Coronary artery (tissue), 2 donors: ENCODE data around the gene SLC16A12.

Experiments used
- DNase-seq: peaks from one replicate; pipeline ENCODE4 v3.0.0-alpha.2; 2017; ENCODE audit warnings: low spot score
- H3K27ac ChIP-seq, 2 donors: fragments of 200-600 bp; sonication (generic); one replicate each; pipeline ENCODE4 v1.5.1; 2016 to 2019
- H3K4me3 ChIP-seq: fragments of 200-600 bp; sonication (generic); 2 replicates; pipeline ENCODE4 v1.5.1; 2016; ENCODE audit warnings: mild to moderate bottlenecking, moderate library complexity
- CTCF ChIP-seq: fragments of 200-600 bp; sonication (generic); IDR thresholded peaks from one replicate; pipeline ENCODE4 v1.5.1; 2019; ENCODE audit warnings: antibody characterized with exemption

The SLC16A12 gene

DNA sequence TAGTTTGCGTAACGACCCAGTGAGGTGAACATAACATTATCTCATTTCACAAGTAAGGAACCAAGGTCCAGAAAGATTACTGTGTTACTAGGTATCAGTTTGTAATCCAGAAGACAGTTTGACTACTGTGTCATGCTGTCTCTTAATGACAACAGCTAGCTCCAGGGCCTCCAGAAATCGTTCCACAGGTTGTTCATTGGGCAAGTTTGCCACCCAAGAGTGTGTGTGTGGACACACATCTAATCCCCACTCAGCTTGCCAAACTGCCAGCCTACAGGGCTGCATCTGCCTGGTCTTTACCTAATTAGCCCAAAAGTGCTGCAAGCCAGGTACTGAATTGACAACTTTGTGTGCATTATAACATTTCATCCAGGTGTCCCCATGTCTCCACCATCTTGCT is 27.9 kb upstream of the SLC16A12 start:
- Histone ChIP-seq H3K4me3 (no peak overlapping the region), H3K27ac (no peak overlapping the region)
- no peak for TF ChIP-seq CTCF
- no peak for DNase-seq

- Histone ChIP-seq H3K27ac (no peak overlapping the region), H3K4me3 (no peak overlapping the region)
- no peak for DNase-seq
- TF ChIP-seq CTCF, result no peak
These were observed 21.2 kb upstream of the SLC16A12 start for GRCh38 chr10:89556600-89556999.

DNA sequence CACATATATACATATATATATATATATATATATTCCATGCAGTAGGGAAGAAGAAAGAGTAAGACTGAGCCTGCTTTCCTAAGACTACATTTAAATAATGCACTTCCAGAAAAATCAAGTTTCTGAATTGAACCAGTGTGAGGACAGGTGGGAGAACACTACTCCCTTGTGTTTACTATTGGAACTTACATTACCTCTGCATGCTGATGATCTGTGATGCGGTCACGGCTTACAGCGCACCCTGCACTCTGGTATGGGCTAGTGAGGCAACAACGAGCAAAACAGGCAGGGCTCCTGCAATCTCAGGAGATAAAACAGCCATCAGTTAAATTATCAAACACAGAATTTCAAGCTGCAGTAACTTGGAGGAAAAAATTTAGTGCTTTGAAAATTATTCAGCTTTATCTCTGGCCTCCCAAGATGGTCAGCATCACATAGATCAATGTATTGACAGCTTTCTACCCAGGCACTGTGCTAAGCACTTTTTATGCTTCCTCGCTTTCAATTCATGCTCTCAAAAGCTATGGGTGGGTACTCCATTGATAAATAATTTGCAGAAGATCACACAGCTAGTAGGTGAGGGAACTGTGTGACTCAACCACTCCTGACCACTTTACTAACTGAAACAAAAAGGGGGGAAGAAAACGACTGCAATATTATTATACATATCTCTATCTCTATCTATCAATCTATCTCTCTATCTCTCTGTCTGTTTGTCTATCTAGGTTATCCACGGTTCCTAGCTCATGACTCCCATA is 20.5 kb upstream of the SLC16A12 start:
- H3K27ac ChIP-seq, result no peak overlapping the region
- DNase-seq, result no peak
- H3K4me3 ChIP-seq, result no peak overlapping the region
- no peak for TF ChIP-seq CTCF

DNA sequence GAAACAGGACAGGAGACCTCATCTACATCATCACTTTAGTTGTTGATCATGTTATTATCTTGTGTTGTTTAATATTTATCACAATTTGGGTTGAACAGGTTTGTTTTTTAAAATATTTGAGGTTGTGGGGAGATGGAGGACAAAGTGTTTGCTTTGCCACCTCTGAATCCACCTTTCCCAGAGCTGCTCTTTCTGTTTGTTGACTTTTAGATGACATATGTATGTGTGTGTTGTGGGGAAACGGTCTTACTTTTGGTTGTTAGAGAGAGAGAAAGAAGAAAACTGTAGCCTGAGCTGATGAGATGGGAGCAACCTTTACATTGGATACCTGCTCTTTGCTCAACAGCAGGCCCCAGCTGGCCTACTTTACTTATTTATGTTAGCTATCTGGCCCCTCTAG is 19.0 kb upstream of the SLC16A12 start:
- no peak for DNase-seq
- TF ChIP-seq CTCF, result no peak
- no peak overlapping the region for H3K4me3 ChIP-seq
- H3K27ac ChIP-seq, result no peak overlapping the region

DNA sequence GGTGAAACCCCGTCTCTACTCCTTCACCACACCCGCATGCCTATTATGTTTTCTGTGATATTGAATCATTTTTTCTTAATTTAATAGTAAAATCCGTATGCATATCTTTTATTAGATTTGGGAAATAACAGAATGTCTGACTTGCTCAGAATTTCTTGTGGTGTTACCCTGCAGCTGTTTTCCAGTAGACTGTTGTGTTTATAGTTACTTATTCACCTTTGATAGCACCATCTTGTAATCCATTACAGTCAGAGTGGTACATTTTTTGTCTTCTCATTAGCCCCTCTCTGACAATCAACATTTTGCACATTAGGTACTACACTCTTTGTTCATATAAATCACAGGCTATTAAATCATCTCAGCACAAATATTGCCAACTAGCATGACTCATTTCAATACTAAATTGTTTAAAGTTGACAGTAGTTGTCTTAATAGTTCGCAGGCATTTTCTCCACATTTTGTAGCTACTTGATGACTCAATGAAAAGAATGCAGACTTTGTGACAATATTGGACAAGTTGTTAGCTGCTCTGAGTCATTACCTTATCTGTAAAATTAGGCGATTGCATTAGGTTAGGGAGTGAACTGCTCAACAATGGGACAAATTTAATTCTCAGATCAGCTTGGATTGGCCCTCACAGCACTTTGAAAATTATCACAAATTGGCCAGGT is 17.8 kb upstream of the SLC16A12 start:
- no peak for DNase-seq
- Histone ChIP-seq H3K4me3 (no peak overlapping the region), H3K27ac (peak overlapping the region in 1 of 2 donors; percentile 66)
- TF ChIP-seq CTCF, result no peak

- Histone ChIP-seq H3K4me3 (no peak overlapping the region), H3K27ac (no peak overlapping the region)
- TF ChIP-seq CTCF, result no peak
- no peak for DNase-seq
These were observed 16.8 kb upstream of the SLC16A12 start for GRCh38 chr10:89552213-89552612.

GRCh38 chr10:89550509-89550908 is 15.1 kb upstream of the SLC16A12 start:
- Histone ChIP-seq H3K27ac (no peak overlapping the region), H3K4me3 (no peak overlapping the region)
- no peak for DNase-seq
- TF ChIP-seq CTCF, result no peak
